ENCODE results near the gene PTPRN2. TPM values are rescaled to one million over a fixed set of nuclear protein-coding genes. Genes with fewer than 3 reads are reported as not detected.

PTPRN2 gene
- total and polyA plus RNA-seq, 2 of the 8 experiments (the other 6 are each of a cell fraction or from before 2014, with no cell fraction given) = 2.6 to 4.5 TPM

DNA sequence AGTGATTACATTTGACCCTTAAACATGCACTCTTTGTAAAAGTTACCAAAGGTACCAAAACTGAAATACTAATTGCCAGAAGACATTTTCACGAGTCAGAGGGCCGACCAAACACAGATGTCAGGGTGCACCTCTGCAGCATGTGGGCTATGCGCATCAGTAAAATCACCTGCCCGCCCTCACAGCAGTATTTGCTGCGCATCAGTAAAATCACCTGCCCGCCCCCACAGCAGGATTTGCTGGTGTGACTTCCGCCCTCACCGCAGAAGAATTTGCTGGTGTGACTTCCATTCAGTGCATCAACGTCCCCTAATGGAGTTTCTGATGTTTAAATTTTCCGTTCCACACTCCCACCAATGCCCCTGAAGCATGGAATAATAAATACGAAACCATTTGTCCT, 202.9 kb downstream of the PTPRN2 start (continued):
- TF ChIP-seq HDAC2 (IDR thresholded peaks at IDR 0.05; ENCODE audit: borderline replicate concordance in 1 of 2, low read depth in 2 of 2, low read length in 2 of 2) = no peak
- TF ChIP-seq TBP (IDR thresholded peaks at IDR 0.05; ENCODE audit: low read depth, low read length) = no peak

Measured in H1 (cell line).